NCI-H524 (cell line): ENCODE data around the gene ZNF783.
"Not testable (repeated sequence)": the region's sequence is repeated elsewhere in the genome, so short reads cannot be mapped to it uniquely, and the experiment has no call there.

Experiments
- DNase-seq, 2 experiments: peaks; one replicate each; lab custom pipeline; 2025; lab: John Stamatoyannopoulos, UW

Gene ZNF783

DNA sequence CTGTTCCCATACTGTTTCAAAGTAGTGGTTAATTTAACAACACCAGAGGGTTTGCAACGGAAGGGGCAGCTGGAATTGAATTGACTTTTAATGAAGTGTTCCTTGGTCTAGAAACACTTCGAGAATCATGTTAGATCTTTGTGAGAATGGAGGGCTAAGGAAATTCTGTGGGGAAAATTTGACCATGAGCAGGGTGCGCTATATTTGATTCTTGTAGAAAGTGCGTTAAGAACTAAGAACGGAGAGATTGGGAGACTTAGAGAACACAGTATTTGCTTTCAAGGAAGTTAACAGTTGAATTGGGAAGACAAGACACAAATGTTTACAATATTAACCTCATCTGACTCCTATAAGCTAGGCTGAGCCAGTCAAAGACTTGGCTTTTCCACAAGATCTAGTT is 21.4 kb upstream of the ZNF783 start:
- no peak for DNase-seq

DNA sequence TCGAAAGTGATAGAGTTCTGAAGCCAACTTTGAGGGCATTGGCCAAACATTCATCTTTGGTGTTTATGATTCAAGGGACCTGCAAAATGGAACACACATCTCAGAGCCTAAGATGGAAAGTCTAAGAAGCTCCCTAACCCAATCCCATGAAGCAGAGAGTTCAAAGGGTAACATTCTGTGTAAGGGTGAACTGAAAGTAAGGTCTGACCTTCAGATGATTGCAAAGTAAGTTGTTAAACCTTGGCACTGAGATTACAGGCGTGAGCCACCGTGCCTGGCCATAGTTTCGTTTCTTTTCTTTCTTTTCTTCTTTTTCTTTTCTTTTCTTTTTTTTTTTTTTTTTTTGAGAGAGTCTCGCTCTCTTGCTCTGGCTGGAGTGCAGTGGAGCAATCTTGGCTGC is 20.3 kb upstream of the ZNF783 start:
- DNase-seq = no peak

DNA sequence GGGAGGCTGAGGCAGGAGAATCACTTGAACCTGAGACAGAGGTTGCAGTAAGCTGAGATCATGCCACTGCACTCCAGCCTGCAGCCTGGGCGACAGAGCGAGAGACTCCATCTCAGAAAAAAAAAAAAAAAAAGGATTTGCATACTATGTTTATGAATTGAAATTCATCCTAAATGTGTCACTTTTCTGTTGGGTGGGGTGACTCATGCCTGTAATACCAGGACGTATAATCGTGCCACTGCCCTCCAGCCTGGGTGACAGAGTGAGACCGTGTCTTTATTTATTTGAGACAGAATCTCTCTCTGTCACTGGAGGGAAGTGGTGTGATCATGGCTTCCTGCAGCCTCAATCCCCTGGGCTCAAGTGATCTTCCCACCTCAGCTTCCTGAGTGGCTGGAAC is 16.8 kb upstream of the ZNF783 start:
- DNase-seq = no peak

DNA sequence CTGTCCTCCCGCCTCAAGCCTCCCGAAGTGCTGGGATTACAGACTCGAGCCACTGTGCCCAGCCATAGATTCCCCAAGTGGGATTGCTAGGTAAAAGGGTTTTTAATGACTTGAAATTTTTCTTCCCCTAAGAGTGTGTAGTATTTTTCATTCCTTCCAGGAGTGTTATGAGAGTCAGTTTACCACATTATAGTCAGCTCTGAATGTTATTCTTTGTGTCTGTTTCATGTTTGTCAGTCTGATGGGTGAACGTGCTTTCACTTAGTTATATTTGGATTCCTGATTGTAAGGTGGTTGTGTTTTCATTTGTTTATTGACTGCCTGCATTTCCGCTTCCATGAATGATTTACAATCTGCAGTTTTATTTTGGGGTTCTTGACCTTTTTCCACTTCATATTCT is 16.3 kb upstream of the ZNF783 start:
- DNase-seq = no peak

DNA sequence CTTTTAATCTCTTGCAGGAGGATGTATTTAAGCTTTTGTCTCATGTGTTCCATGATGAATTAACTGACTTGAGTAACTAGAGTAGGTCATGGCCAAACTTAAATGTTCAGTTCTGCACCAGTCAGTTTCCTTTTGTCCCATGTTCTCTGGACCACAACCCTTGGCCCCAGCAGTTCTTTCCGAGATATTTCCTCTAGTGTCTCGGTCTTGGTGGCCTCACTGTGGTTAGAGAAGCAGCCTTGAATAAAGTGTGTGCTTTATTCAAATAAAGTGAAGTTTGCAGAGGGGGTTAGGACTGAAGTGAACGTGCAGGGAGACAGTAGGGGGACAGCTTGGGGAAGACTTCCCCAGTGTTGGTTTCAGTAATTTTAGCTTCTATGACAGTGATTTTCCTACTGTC is 13.2 kb upstream of the ZNF783 start:
- DNase-seq = no peak

DNA sequence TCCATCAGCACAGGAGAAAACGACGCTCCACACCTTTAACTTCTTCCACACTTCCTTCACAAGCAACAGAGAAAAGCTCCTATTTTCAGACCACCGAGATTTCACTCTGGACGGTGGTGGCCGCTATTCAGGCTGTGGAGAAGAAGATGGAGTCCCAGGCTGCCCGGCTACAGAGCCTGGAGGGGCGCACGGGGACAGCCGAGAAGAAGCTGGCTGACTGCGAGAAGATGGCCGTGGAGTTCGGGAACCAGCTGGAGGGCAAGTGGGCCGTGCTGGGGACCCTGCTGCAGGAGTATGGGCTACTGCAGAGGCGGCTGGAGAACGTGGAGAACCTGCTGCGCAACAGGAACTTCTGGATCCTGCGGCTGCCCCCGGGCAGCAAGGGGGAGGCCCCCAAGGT is 11.8 kb upstream of the ZNF783 start:
- not testable (repeated sequence) for DNase-seq

DNA sequence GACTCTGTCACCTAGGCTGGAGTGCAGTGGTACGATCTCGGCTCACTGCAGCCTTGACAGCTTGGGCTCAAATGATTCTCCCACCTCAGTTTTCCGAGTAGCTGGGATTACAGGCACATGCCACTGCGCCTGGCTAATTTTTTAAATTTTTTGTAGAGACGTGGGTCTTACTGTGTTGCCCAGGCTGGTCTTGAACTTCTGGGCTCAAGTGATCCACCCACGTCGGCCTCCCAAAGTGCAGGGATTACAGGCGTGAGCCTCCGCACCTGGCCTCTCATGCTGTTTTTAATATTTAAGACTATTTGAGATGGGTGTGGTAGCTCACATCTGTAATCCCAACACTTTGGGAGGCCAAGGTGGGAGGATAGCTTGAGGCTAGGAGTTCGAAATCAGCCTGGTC is 10.5 kb upstream of the ZNF783 start:
- DNase-seq = not testable (repeated sequence)

DNA sequence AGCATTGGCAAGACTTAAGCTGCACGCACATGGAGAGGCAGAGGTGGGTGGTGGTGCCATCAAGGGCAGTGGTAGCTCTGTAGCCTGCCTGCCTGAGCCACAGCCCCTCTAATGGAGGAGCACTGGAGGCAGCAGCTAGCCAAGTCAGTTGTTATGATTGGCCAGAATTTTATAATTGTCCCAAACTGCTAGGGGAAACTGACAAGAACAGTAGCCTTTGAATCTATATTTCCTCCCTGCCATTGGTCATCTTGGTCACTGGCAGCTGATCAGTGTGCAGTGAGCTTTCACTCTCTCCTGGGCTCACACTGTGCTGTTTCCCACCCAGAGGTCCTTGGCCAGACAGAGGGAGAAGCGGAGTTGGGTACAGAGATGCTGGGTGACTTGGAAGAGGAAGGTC is 9.6 kb upstream of the ZNF783 start:
- DNase-seq = no peak

DNA sequence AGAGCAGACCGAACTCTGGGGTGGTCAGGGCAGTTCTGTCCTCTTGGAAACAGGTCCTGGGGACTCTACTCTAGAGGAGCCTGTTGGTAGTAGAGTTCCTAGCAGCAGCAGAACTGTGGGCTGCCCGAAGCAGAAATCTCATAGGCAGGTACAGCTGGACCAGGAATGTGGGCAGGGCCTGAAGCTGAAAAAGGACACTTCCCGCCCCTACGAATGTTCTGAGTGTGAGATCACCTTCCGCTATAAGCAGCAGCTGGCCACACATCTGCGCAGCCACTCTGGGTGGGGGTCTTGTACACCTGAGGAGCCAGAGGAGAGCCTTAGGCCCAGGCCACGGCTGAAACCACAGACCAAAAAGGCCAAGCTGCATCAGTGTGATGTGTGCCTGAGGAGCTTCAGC is 8.3 kb upstream of the ZNF783 start:
- no peak for DNase-seq

DNA sequence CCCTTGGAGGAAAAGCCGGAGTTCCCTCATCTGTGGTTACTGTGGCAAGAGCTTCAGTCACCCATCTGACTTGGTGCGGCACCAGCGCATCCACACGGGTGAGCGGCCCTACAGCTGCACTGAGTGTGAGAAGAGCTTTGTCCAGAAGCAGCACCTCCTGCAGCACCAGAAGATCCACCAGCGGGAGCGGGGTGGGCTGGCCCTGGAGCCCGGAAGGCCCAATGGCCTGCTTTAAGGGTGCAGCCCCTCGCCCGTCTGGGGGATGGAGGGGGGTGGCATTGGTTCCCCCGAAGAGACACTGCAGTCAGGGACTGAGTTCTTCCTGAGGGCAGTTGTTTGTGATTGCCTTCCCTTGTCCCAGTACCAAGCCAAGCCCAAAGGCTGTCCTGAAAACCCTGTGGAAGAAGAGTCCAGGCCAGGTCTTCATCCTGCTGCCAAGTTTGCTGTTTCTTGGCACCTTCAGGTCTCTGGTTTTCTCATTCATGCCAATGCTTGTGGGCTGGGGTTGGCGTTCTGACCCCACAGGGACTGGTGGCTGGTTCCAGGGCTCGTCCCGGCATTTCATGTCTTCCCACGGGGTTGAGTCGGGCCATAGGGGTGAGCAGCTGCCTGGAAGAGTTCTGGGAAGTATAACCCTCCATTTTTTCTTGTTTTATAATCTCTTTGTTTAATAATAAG is 7.7 kb upstream of the ZNF783 start:
- no peak for DNase-seq

DNA sequence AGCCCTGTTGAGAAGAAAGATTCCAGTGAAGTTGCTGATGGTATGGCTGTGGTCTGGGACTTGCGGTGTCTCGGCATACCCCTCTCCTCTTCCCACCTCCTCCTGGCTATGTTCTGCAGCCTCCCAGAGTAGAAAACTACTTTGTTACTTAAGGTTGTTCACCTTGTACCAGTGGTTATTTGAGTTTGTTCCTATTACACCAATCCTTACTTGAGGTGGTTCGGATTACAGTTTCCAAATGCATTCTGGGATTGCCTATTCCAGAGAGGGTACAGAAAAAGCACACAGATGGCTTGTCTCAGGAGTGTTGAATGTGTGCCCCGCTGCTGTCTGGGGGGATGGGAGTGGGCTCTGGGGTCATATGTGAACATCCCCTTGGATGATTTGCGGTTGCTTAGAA is 6.8 kb upstream of the ZNF783 start:
- DNase-seq = no peak

DNA sequence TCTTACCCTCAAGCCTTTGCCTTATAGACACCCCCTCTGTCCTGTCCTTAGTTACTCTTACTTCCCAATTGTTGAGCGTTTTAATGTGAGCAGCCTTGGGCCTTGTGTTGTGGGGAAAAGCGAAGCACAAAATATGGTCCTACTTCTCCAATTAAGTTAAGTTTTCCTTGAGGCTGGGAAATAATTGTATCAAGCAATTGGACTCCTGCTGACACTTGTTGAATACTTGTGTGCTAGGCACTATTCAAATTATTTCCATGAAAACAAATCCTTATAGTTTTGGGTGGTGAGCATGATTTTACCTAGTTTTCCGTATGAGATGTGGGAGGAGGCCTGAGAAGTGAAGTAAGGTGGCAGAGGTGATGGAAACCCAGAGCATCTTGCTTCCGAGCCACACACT is 5.4 kb upstream of the ZNF783 start:
- no peak for DNase-seq

DNA sequence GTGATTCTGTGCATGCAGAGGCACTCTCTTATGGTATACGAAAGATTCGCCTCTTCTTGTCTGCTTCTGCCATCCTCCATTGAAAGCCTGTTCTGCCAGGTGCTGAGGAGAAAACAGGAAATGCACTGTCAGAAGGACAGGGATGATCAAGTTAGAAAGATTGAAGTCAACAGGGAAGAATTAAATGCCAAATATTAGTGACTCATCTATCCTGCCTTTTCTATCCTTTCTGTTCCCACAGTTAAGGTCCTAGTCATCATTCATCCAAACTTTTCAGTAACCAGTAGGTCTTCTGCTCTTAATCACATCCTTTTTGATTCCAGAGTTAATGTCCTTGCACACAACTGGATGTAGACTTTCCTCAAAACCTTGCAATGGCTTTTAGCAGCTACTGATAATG is 4.8 kb upstream of the ZNF783 start:
- DNase-seq = no peak

DNA sequence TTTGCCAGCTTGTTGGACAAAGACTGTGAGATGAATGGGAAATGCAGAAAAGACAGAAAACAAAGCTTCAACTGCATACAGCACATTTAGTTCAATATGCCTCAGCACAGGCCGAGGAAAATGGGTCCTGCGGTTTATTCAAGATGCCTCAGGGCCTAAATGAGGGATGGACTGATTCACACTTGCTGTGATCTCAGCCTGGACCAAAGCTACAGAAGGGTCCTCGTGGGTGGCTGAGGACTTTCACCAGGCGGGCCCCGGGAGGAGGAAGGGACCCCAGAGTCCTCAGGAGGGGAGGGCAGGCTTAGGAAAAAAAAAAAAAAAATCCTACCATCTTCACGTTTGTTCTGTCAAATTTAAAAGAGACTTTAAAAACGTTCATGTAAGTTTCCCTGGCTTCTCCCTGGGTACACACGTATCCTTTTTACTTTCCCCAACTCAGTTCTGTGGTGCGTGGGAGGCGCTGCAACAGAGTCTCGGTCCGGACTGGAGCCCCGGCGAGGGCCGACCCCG is 624 bp upstream of the ZNF783 start:
- DNase-seq = no peak

DNA sequence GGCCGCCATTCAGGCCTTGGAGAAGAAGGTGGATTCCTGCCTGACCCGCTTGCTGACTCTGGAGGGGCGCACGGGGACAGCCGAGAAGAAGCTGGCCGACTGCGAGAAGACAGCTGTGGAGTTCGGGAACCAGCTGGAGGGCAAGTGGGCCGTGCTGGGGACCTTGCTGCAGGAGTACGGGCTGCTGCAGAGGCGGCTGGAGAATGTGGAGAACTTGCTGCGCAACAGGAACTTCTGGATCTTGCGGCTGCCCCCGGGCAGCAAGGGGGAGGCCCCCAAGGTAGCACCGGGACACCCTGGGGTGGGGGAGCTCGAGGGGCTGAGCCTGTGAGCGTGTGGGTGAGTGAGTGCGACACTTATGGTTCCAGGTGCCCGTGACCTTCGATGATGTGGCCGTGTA is 4.5 kb downstream of the ZNF783 start:
- DNase-seq = no peak

DNA sequence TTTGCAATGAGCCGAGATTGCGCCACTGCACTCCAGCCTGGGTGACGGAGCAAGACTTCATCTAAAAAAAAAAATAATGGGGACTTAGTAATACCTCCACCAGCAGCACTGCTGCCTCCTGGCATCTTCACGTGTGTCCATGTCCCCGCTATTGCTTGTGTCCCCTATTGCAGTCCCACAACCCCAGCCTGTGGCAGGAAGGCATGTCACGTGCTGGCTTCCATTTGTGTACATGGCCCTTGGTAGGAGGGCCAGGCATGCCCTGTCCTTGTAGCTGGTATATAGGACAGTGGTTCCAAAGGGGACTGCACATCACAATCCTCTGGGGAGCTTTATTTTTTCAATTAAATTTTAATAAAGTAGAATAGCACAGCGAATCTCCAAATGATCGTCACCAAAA is 5.7 kb downstream of the ZNF783 start:
- no peak for DNase-seq

DNA sequence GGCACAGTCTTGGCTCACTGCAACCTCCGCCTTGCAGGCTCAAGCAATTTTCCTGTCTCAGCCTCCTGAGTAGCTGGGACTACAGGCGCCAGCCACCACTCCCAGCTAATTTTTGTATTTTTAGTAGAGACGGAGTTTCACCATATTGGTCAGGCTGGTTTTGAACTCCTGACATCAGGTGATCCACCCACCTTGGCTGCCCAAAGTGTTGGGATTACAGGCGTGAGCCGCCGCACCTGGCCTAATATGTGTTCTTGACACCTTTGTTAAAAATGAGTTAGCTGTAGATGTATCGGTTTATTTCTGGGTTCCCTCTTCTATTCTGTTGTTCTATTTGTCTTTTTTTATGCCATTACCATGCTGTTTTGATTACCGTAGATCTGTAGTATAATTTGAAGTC is 12.4 kb downstream of the ZNF783 start:
- not testable (repeated sequence) for DNase-seq

DNA sequence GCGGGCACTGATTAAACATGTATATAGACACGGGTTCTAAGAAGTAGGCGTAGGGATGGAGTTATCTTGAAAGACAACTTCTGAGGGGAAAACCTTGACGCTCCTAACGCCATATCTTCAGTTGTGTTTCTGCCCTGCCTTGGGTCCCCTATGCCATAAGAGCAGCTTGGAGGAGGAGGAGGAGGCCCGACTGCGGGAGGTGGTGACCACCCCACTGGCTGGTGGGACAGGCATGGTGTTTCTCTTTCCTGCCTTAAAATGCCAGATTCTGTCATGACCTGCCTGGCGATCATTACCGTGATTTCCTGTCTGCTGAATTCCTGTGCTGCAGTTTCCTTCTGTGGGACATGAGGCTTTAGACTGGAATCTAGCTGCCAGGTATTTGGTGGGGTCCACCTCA is 15.9 kb downstream of the ZNF783 start:
- DNase-seq = no peak

DNA sequence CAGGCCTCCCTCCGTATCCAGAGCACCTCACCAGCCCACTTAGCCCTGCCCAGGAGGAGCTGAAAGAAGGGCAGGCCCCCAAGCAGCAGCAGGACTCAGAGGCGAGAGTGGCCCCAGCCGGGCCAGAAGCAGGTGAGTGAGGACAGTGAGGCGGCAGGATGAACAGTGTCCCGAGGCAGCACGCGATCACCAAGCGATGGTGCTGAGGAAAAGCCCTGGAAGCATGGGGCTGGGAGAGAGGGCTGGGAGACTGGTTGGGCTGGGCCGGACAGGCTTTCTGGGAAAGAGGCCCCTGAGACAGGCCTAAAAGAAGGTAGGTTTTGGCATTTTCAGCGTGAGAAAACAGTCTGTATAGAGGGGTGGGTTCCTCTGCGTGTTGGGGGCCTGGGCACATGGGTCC is 16.4 kb downstream of the ZNF783 start:
- no peak for DNase-seq

DNA sequence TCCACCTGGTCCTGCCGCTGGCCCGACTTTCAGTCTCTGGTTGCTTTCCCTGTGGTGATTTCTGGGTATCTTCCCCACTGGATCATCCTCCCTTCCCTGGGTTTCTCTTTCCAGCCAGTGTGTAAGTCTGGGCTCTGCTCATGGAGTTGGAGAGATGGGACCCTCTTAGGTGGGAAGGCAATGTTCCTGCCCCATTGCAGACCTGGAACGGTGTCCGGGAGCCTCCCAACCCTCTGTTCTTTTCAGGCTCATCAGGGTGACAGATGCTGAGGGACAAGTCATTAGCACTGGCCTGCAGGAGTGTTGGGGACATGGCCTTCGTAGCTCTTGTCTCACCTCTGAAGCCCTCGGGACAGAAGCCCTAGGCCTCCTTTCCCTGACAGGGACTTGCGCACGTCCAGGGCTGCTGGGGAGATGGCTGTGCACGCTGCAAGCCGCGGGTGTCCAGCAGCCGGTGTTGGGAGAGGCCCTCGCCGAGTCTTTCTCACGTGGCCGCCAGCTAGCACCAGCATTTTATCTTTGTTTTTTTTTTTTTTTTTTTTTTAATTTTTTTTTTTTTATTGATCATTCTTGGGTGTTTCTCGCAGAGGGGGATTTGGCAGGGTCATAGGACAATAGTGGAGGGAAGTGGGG is 17.2 kb downstream of the ZNF783 start:
- DNase-seq = no peak

DNA sequence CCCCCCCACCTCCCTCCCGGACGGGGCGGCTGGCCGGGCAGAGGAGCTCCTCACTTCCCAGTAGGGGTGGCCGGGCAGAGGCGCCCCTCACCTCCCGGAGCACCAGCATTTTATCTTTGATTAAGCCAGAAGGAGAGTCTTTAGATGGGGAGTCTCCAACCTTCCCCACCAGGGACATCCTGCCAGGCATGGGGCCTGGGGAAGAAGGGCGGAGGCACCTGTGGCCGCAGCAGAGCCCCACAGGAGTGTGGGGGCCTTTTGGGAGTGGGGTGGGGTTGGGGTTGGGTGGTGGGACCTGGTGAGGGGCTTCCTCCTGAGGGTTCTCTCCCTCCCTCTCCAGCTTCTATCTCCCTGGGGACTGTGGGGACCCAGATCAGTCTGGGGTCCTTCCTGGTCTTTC is 18.2 kb downstream of the ZNF783 start:
- DNase-seq = no peak

DNA sequence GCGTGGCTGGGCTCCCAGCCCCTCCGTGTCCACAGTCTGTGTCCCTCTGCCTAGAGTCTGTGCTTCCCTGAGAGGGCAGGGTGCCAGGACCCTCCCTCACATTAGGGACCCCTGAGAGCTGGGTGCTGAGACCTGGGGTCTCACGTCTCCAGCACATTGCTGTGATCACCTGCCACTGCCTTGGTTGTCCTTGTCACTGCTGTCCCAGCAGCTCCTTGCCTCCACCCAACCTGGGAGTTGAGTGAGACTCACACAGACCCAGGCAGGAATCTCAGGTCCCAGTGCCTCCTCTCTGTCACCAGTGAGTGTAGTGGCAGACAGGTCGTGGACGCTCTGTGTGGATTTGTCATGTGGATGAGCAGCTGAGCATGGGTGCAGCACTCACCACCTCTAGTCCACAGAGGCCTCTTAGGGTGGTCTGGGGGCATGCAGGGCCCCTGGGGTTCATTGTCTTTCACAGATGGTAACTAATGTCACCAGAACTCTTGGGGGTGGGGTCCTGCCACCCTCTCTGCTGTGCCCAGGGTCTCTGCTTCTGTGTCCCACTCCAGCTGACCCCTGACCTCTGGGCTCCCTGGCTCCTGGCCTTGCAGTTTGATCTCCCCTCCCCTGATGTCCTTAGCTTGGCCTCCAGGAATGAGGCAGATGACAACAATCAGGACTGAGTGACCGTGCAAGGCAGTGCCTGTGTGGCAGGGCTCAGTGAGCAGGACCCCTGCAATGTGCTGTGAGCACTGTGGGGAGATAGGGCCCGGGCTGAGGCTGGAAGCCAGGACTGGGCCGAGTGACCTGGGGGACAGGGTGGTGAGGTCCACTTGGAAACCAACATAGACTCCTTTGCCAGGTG is 18.9 kb downstream of the ZNF783 start:
- no peak for DNase-seq
